ENCODE data around the gene FLT1.

The FLT1 gene

GRCh38 chr13:28457521-28457920 is 37.4 kb downstream of the FLT1 start:
- DNase-seq = no peak

- no peak for DNase-seq
Measured at GRCh38 chr13:28455580-28456194, 39.2 kb downstream of the FLT1 start.

- DNase-seq = no peak
Measured at GRCh38 chr13:28452755-28453154, 42.2 kb downstream of the FLT1 start.

GRCh38 chr13:28451482-28452217 is 43.3 kb downstream of the FLT1 start:
- DNase-seq = no peak

GRCh38 chr13:28449826-28450773 is 44.8 kb downstream of the FLT1 start:
- no peak for DNase-seq

- DNase-seq = no peak
Measured at GRCh38 chr13:28448651-28449358, 46.1 kb downstream of the FLT1 start.

- no peak for DNase-seq
Measured at GRCh38 chr13:28447989-28448388, 46.9 kb downstream of the FLT1 start.

GRCh38 chr13:28447206-28447605 is 47.7 kb downstream of the FLT1 start:
- no peak for DNase-seq

GRCh38 chr13:28442839-28443238 is 52.1 kb downstream of the FLT1 start:
- DNase-seq = no peak

GRCh38 chr13:28441529-28441928 is 53.4 kb downstream of the FLT1 start:
- no peak for DNase-seq

- DNase-seq = no peak
Measured at GRCh38 chr13:28440774-28441504, 54.0 kb downstream of the FLT1 start.

GRCh38 chr13:28438598-28439334 is 56.2 kb downstream of the FLT1 start:
- no peak for DNase-seq

- DNase-seq = no peak
Measured at GRCh38 chr13:28438067-28438466, 56.9 kb downstream of the FLT1 start.

GRCh38 chr13:28435917-28436316 is 59.0 kb downstream of the FLT1 start:
- no peak for DNase-seq

GRCh38 chr13:28434926-28435325 is 60.0 kb downstream of the FLT1 start:
- no peak for DNase-seq

- no peak for DNase-seq
Measured at GRCh38 chr13:28432816-28433560, 61.9 kb downstream of the FLT1 start.

GRCh38 chr13:28429685-28430290 is 65.1 kb downstream of the FLT1 start:
- no peak for DNase-seq

- no peak for DNase-seq
Measured at GRCh38 chr13:28429096-28429495, 65.8 kb downstream of the FLT1 start.

GRCh38 chr13:28426381-28426780 is 68.5 kb downstream of the FLT1 start:
- DNase-seq = no peak

GRCh38 chr13:28425793-28426192 is 69.1 kb downstream of the FLT1 start:
- no peak for DNase-seq
